HG03571 (cell line): ENCODE data around the gene LUZP1.

ENCODE experiments used
- ATAC-seq: cut with Tn5 transposase; IDR thresholded peaks from one replicate; pipeline ENCODE4 v1.9.1; 2021; ENCODE audit not compliant: unreplicated experiment

LUZP1 gene

GRCh38 chr1:23118407-23118806, 50.2 kb downstream of the LUZP1 start:
- ATAC-seq = no peak

DNA sequence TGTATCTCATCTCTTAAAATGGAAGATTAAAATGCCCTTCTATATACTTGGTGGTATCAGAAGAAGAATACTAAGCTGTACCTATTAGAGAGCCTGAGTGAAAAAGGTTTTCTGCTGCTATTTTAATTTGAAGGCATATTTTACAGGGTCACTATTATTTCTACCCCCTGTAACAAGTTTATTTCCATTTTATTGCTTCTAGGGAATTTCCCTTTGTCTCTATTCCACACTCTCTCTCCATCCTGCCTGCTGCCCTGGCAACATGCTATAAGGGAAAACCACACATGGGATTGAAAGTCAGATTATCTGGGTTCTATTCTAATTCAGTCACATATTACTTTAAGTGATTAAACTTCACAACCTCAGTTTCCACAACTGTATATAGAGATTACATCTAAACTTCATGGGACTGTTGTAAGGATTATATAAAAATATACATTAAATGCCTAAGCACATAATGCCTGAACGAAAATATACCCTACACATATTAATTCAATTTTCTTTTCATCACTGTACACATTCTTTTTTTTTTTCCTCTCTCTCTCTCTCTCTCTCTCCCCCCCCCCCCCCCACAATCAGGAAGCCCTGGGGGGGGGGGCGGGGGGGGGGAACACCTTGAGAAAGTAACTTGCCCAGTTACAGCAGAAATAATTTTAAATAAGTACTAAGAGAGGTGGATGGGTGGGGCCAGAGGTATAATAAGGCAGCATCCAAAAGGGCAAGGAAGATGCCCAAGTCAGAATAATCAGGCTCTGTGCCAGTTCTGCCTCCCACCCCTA, 51.5 kb downstream of the LUZP1 start:
- no peak for ATAC-seq

- ATAC-seq = no peak
These were observed 52.3 kb downstream of the LUZP1 start for GRCh38 chr1:23116216-23116836.

DNA sequence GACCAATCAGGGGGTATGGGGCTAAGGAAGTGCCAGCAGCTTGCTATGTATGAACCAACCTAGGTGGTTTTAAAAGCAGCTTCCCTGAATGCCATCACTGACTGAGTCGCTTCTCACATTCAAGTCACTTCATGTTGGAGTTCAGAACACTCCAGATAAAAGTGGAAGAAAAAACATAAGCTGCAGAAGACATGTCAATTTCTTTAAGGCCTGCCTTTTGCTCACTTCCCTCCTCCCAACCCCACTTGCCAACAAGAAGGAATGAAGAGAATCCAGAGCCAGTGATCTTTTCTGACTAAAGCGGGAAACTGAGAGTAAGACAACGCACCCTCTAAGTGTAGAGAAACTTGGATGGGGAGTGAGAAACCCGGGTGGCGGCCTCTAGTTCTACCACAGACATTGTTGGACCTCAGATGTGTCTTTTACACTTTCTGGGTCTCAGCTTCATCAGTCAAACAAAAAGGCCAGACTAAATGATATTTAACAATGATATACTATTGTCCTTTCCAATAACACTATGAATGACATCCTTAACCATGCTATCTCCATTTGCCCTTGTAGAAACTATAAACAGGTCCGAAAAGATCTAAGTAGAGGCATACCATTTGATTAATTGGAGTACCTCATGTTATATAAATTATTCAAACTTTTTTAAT, 54.1 kb downstream of the LUZP1 start:
- ATAC-seq = no peak

DNA sequence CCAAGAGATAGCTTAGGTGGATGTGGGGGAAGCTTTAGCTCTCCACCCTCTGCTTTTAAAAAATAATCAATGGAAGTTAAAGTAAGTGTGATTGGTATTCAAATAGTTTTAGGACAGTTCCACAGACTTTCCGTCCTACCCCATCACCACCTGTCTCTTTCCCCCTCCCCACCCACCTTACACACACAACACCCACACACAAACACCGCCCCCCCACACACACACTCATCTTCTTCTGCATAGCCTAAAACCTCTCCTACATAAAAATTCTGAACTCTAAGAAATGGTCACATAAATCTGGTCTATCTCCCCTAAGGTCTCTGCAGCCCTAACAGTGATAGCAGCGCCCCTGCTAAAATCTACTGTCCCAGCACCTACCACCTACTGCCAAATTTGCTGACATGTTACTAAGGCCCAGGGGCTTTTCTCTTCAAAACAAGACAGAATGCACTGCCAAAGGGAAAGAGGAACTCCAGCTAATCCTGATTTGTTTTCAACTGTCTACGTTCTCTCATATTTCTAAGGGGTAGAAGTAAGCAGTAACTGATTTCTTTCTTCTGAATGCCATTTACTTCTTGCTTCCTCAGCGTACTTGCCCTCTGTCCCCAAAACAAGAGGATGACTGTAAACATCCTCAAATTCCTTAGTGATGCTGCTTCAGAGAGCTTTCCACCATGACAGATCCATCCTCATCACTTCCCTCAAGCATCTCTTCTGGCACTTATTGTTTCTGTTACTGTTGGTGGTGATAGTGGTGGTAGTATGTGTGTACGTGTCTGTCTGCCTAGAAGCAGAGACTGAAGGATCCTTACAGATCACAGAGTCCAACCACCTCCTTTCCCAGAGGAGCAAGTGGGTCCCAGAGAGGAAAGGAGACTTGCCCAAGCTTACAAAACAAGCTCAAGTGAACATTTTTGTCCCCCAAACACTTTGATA, 56.8 kb downstream of the LUZP1 start:
- no peak for ATAC-seq

DNA sequence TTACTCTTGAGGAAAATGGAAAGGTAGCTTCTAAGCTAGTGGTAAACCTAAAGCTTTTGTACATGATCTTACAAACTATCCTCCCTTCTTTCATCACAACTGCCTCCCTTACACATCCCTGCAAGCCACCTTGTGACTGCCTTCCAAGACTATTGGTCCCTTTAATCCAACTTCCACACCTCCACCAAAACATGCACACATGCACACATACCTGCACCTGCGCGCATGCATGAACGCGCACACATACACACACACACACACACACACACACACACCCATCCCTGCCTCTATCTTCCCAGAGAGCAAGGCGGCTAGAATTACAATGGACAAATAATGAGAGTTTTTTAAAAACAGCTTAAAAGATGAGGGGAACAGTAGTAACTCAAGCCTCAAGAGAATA, 58.3 kb downstream of the LUZP1 start:
- ATAC-seq = no peak

- ATAC-seq = no peak
These were observed 59.6 kb downstream of the LUZP1 start for GRCh38 chr1:23108918-23109533.

DNA sequence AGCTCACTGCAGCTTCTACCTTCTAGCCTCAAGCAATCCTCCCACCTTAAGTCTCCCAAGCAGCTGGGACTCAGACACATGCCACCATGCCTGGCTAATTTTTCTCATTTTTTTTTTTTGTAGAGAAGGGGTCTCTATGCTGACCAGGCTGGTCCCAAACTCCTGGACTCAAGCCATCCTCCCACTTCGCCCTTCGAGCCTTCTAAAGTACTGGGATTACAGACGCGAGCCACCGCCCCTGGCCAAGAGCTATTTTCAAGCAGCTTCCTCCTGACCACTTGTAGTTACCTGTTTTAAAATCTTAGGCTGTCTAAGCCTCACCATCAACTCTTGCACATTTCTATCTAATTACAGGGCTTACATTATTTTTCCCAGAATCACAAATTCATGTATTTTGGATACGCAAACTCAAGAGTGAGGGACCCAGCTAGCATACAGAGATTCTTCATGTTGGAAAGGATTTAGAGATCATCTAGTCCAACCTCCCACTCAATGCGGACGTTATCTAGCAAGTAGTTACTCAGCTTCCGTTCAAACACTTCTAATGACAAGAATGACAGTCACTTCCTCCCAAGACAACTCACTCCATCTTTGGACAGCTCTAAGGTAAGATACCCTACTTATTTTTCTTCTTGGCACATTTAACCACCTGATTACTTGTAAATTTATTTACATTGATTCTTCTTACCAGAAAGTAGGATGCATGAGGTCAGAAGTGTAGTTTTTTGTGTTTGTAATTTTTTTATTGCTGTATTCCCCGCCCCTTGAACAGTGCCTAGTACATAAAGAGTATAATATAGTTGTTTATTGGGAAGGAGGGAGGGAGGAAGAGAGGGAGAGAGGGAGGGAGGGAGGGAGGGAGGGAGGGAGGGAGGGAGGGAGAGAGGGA, 65.4 kb downstream of the LUZP1 start:
- ATAC-seq = no peak

- no peak for ATAC-seq
These were observed 66.4 kb downstream of the LUZP1 start for GRCh38 chr1:23102289-23102688.

DNA sequence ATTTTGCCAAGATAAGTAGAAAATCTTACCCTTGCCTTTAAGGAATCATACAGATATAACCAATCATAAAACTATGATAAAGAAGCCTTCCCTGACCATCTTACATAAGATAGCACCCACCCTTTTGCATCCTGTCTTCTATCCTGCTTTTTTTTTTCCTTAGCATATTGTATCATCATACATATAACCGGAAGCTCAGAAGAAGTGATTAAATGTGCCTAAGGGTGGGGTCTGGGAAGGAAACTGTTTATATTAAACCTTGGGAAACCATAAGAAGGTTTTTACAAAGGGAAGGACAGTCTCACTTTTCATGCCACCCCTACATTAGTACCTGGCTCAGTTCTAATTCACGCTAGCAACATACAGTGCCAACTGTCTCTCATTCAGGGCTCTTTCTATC, 66.8 kb downstream of the LUZP1 start:
- no peak for ATAC-seq

DNA sequence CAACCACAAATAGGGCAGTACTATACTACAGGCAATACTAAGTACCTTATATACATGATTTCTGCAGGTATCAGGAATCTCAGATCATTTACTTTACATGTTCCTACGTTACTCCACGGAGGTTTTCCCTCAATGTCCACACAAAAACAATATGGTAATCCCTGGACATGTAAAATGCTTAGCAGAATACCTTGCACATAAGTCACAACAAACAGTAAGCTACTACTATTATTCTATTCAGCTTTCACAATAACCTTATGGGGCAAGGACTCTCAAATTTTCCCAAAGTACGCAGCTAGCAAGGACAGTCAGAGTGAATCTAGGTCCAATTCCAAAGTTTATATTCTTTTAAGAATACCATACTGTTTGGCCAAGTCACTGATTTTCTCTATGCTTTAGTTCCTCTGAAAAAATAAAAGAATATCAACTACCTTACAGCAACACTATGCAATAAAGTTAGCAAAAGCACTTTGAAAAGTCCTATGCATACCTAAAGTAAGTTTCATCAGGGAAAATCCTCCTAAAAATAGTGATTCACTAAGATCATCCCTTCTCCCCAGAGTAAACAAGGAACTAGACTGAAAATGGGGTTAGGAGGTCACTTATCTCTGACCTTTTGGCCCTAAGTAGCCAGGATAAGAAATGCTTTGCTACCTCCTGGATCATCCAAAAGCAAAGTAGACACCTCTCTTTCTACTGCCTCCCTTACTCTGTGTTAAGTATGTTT, 67.4 kb downstream of the LUZP1 start:
- ATAC-seq = no peak

DNA sequence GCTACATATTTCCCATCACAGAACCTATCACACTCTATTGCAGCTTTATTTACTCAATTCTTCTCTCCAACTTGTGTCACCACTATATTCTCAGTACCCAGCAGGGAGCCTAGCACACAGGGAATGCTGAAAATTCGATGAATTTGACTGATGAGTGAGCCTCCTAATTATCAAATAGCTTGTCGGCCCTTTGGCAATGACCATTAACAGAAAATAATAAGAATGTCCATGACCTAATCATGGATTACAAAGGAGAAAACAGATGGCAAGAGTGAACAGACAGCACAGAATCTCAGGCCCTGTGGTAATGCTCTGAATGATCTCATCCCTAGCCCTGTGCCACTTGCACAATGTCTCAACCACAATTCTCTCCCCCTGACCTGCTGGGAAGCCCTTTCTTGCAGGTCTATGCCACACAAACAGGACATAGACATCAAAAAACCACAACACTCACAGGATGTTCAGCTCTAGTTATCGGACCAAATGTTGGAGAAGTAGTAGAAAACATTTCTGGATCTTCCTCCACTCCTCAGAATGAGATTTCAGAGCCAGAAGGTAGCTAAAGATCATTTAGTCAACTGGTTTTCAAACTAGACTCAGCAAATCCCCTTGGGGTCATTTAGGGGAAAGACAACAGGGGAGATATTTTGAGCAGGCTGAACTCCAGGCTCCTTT, 68.4 kb downstream of the LUZP1 start:
- ATAC-seq = no peak

DNA sequence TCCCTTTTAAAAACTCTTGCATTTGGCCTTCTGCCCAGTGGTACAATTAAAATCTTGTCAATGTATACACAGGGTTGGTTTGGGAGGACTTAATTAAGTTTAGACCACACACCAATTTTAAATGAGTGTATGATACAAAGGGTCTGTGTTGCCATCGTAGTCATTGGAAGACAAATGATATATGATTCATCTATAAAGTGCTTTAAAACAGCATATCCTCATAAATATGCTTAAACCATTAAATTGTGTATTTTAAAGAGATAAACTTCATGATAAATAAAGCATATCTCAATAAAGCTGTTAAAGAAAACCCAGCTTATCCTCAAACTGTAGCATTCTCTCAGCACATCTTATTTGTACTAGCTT, 69.5 kb downstream of the LUZP1 start:
- no peak for ATAC-seq

DNA sequence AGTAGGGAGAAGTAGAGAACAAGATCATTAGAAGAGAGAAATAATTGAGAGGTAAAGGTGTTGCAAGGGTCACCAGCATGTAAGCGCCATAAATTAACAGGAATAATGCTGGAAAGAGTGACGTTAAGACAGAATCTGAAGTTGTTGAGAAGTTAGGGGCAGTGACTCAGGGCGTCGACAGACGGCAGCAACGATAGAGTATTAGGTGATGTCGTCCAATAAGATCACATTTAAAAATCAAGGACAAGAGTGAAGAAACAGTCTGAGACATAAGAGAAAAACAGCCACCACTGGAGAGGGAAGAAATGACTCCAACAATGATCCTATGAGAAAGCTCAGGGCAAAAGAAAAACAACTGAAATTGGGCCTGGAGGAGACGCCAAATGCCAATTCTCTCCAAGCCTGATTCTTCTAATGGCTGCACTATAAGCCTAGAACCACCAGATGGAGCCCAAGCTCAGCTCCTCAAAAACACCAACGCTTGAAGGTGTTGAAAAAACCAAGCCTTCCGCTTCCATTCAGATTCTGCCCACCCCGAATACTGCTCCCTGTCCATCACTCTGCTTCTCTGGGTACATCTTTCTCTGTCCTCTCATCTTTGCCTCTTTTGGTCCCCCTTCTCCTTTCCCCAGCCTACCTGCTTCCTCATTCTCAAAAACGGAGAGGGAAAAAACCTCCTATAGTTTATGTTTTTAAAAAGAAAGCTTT, 70.0 kb downstream of the LUZP1 start:
- no peak for ATAC-seq

- no peak for ATAC-seq
These were observed 71.3 kb downstream of the LUZP1 start for GRCh38 chr1:23097316-23097715.

DNA sequence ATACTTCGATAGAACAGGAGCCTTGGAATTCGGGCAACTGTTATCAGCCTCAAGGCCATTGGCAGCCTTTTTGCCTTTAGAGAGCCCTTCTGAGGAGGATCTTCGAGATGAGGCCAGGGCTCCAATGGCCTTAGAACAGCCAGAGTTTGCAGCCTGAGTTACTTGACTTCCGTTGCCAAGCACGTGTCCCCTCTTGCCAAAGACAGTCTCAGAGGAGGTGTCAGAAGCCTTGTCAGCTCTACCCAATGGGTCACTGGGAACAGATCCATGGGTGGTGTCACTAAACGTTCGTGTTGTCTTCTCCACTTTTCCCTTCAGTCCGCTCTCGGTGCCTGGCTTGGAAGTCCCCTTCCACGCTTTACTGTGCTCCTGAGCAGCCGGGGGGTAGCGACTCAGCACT, 76.2 kb downstream of the LUZP1 start:
- no peak for ATAC-seq

- ATAC-seq = no peak
These were observed 77.1 kb downstream of the LUZP1 start for GRCh38 chr1:23091545-23091944.

GRCh38 chr1:23090056-23090455, 78.6 kb downstream of the LUZP1 start:
- no peak for ATAC-seq
